22Rv1 (cell line): Measurements from ENCODE around the gene LDLRAD4.

Source experiments
- ZFX ChIP-seq: fragments of 450-650 bp; IDR thresholded peaks from 2 replicates; pipeline ENCODE4 v1.6.1; 2017; ENCODE audit warnings: antibody characterized with exemption, borderline replicate concordance
- TF ChIP-seq, protein P1 (sequence below): fragments of 450-650 bp; IDR thresholded peaks from 2 replicates; pipeline ENCODE4 v1.5.1; 2017; ENCODE audit warnings: mild to moderate bottlenecking

DNA sequence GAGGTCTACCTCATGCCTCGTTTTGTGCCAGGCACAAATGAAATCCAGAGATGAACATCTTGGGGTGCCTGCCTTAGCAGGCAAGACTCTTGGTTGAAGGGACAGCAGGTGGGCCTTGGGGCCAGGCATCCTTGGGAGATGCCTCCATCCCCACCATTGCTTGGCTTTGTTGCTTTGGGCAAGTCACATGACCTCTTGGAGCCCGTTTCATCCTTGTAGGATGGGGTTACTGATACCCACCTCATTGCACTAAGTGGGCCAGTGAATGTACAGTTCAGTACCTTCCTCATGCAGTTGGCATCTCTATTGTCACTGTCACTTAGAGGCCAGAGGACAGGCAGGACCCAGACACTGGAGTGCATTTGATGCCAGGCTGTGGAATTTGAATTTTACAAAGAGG lies 195.5 kb downstream of the LDLRAD4 start:
- TF ChIP-seq, protein P1, sequence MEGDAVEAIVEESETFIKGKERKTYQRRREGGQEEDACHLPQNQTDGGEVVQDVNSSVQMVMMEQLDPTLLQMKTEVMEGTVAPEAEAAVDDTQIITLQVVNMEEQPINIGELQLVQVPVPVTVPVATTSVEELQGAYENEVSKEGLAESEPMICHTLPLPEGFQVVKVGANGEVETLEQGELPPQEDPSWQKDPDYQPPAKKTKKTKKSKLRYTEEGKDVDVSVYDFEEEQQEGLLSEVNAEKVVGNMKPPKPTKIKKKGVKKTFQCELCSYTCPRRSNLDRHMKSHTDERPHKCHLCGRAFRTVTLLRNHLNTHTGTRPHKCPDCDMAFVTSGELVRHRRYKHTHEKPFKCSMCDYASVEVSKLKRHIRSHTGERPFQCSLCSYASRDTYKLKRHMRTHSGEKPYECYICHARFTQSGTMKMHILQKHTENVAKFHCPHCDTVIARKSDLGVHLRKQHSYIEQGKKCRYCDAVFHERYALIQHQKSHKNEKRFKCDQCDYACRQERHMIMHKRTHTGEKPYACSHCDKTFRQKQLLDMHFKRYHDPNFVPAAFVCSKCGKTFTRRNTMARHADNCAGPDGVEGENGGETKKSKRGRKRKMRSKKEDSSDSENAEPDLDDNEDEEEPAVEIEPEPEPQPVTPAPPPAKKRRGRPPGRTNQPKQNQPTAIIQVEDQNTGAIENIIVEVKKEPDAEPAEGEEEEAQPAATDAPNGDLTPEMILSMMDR, result no peak
- TF ChIP-seq ZFX, result no peak
